ENCODE measurements around the gene PRICKLE1. TPM values are rescaled to one million over a fixed set of nuclear protein-coding genes. Genes with fewer than 3 reads are reported as not detected.

Gene PRICKLE1
- total RNA-seq, 2 experiments from 2014 or later, result not detected

DNA sequence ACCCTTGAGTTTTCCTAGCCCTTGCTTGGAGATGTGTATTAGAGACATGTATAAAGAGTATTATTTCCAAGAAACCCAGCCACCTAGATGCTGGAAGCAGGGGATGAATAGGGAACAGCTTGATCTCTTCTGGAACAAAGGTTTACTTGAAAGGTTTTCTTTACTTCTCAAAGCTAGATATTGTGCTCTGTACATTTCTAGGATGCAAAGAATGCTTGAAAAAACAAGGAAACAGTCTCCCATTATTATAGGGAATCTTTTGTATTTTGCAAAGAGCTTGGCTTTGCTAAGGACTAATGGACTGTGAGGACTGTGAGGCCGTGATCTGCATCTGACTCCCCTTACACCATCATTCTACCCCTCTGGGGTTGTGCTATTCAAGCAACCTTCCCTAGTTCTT, 77.9 kb downstream of the PRICKLE1 start:
- no peak for ATAC-seq
- no peak overlapping the region for H3K4me3 Mint-ChIP-seq
- no peak for DNase-seq
- H3K9me3 Mint-ChIP-seq, result peaks cover 3% of the 10 kb centered on the region
- no peaks in the 10 kb centered on the region for H3K4me1 Mint-ChIP-seq (ENCODE audit: low read depth)
- no peaks in the 10 kb centered on the region for H3K36me3 Mint-ChIP-seq (ENCODE audit: low read depth)
- peaks cover 1% of the 10 kb centered on the region for H3K27me3 Mint-ChIP-seq
- H3K27ac Mint-ChIP-seq, result no peak overlapping the region
- ChIA-PET POLR2A (no interaction called here), CTCF (no interaction called here)
- TF ChIP-seq, protein P1, sequence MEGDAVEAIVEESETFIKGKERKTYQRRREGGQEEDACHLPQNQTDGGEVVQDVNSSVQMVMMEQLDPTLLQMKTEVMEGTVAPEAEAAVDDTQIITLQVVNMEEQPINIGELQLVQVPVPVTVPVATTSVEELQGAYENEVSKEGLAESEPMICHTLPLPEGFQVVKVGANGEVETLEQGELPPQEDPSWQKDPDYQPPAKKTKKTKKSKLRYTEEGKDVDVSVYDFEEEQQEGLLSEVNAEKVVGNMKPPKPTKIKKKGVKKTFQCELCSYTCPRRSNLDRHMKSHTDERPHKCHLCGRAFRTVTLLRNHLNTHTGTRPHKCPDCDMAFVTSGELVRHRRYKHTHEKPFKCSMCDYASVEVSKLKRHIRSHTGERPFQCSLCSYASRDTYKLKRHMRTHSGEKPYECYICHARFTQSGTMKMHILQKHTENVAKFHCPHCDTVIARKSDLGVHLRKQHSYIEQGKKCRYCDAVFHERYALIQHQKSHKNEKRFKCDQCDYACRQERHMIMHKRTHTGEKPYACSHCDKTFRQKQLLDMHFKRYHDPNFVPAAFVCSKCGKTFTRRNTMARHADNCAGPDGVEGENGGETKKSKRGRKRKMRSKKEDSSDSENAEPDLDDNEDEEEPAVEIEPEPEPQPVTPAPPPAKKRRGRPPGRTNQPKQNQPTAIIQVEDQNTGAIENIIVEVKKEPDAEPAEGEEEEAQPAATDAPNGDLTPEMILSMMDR (IDR thresholded peaks at IDR 0.05), result no peak
- intact Hi-C loops (cut with micrococcal nuclease), result no loop called here

DNA sequence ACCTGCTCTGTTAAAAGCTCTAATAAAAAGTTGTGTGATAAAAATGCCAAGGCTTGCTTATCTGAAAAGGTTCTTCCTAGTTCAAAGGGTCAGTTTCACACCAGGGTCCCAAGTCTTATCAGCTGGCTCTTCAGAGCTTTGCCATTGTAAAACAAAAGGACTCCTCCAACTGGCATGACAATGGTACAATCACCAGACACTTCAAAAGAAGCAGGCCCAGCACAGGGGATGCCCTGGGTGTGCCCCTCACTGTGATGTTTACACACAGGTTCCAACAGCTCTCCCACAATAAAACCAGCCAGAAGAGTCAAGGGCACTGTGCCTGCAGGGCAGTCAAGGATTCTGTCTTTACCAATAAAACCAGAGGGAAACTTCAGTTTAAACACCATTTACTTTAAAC, 78.7 kb downstream of the PRICKLE1 start:
- CTCF ChIA-PET, result no interaction called here
- no peak for ATAC-seq
- H3K36me3 Mint-ChIP-seq (ENCODE audit: low read depth), result no peaks in the 10 kb centered on the region

DNA sequence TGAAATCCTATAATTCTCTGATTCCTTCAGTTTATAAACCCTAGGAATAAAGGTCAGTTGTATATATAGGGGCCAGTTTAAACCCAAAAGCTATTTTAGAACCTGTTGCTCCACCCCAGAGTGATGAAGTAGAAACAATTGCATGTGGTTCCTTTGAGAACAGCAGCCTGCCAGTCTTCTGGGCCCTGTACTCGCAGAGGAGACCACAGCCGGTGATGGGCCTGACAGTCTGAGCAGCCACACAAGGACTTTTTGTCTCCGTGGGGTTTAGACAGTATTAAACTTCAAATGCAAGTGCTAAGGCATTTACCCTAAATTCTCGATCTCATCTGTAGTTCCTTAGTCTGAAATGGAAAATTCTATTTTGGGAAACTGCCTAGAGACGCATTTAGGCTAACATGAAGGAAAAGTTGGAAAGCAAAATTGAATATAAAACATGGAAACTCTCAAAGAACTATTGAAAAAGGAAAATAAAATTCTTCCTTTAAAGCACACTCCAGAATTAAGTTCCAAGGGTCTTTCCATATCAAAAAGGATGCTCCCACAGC, 80.6 kb downstream of the PRICKLE1 start:
- POLR2A ChIA-PET, result no interaction called here
- Mint-ChIP-seq H3K4me3 (no peak overlapping the region), H3K27ac (no peak overlapping the region), H3K36me3 (ENCODE audit: low read depth) (no peaks in the 10 kb centered on the region), H3K9me3 (no peaks in the 10 kb centered on the region), H3K4me1 (ENCODE audit: low read depth) (no peaks in the 10 kb centered on the region), H3K27me3 (peaks cover 1% of the 10 kb centered on the region)
- CTCF ChIA-PET, result no interaction called here
- TF ChIP-seq, protein P1 (IDR thresholded peaks at IDR 0.05), result no peak
- DNase-seq (no peak), ATAC-seq (no peak)
- intact Hi-C loops (cut with micrococcal nuclease), result no loop called here

More for the DNA sequence above, 78.7 kb downstream of the PRICKLE1 start:
- peaks cover 1% of the 10 kb centered on the region for H3K27me3 Mint-ChIP-seq
- no peak overlapping the region for H3K27ac Mint-ChIP-seq
- no peak overlapping the region for H3K4me3 Mint-ChIP-seq
- intact Hi-C loops (cut with micrococcal nuclease), result no loop called here
- POLR2A ChIA-PET, result no interaction called here
- DNase-seq, result no peak
- H3K4me1 Mint-ChIP-seq (ENCODE audit: low read depth), result no peaks in the 10 kb centered on the region
- no peaks in the 10 kb centered on the region for H3K9me3 Mint-ChIP-seq
- TF ChIP-seq, protein P1 (IDR thresholded peaks at IDR 0.05), result no peak

DNA sequence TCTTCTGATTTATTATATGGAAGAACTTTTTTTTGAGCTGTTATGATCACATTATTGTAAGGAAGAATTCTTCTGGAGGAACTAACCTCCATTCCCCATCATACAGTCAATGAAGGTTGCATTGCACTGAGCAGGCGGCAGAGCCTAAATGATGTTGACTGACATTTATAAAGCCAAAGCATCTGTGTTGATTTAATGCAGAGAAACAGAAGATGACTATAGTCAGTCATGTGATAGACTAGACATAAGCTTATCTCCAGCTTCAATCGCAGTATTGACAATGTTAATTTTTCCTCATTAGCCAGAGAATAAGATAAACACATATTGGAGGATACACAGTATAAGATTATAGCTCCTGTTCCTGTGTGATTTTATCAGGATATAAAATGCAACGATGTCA, 82.0 kb downstream of the PRICKLE1 start:
- Mint-ChIP-seq H3K36me3 (ENCODE audit: low read depth) (no peaks in the 10 kb centered on the region), H3K4me3 (no peak overlapping the region), H3K27ac (no peak overlapping the region), H3K9me3 (no peaks in the 10 kb centered on the region), H3K27me3 (peaks cover 1% of the 10 kb centered on the region), H3K4me1 (ENCODE audit: low read depth) (no peaks in the 10 kb centered on the region)
- TF ChIP-seq, protein P1 (IDR thresholded peaks at IDR 0.05), result no peak
- ATAC-seq (no peak), DNase-seq (no peak)
- ChIA-PET POLR2A (no interaction called here), CTCF (interaction anchor here (0.9 kb wide), 1 partner anchor 25 kb away, joined by 3 read pairs; no protein-coding TSS in a partner anchor)
- intact Hi-C loops (cut with micrococcal nuclease), result no loop called here

DNA sequence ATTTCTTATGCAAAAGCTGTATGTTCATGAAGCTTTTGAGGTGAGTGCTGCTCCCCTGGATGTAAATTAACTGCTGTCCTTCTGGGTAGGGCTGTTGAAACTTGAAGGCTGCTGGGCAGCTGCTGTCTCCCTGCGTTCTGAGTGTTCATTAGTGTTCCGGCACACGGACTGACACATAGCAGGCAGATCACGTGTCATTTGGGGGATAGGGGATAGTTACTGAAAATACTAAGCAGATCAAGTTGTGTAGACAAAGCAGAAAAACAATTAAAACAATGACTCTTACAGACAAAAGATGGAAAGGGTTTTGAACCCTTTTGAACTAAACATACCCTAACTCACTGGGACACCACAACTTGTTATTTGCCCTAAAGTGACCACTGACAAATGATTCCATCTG, 82.5 kb downstream of the PRICKLE1 start:
- no peaks in the 10 kb centered on the region for H3K4me1 Mint-ChIP-seq (ENCODE audit: low read depth)
- H3K27ac Mint-ChIP-seq, result no peak overlapping the region
- POLR2A ChIA-PET, result no interaction called here
- ATAC-seq (no peak), DNase-seq (no peak)
- CTCF ChIA-PET, result no interaction called here
- H3K36me3 Mint-ChIP-seq (ENCODE audit: low read depth), result no peaks in the 10 kb centered on the region
- TF ChIP-seq, protein P1 (IDR thresholded peaks at IDR 0.05), result no peak
- H3K4me3 Mint-ChIP-seq, result no peak overlapping the region
- no peaks in the 10 kb centered on the region for H3K9me3 Mint-ChIP-seq
- peaks cover 1% of the 10 kb centered on the region for H3K27me3 Mint-ChIP-seq
- intact Hi-C loops (cut with micrococcal nuclease), result no loop called here
